ENCODE data around the gene MTHFD1.
"Not testable (repeated sequence)": the region's sequence is repeated elsewhere in the genome, so short reads cannot be mapped to it uniquely, and the experiment has no call there.

Gene MTHFD1

DNA sequence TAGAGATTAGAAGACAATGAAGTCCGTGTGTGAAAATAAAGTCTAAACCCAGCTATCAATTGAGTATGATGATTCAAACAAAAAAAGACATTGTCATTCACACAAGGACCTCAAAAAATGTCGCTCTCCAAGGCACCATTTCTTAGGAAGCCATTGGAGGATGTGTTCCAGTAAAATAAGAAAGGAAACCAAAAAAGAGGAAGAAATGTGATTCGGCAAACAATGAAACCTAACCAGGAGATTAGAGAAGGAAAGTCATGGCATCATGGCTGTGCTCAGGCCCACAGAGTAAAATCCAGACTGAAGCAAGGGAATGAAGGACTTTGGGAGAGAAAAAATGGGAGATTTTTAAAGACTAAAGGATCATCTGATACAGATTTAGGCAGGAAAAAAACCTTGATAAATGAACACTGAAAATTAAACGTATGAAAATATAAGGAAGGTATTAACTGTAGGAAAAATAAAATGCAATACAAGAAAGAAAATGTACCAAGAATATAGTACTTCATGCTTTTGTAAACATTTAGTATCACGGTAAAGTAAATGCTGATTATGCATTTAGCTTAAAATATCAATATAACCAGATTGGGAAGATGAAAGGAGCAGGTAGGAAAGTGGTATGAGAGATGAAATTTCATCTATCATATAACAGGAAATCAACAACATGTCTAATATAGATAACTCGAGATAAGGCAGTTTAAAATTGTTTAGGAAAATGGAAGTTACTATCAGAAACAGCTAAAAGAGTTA is 38.2 kb upstream of the MTHFD1 start:
- Histone ChIP-seq H3K27me3 (ENCODE audit: insufficient read depth, poor library complexity, severe bottlenecking) (no peaks in the 10 kb centered on the region), H3K36me3 (ENCODE audit: low read depth) (no peaks in the 10 kb centered on the region), H3K9me3 (ENCODE audit: severe bottlenecking) (no peaks in the 10 kb centered on the region), H3K4me1 (ENCODE audit: insufficient read depth, poor library complexity, severe bottlenecking) (no peaks in the 10 kb centered on the region), H3K4me3 (ENCODE audit: severe bottlenecking) (no peak overlapping the region), H3K27ac (ENCODE audit: poor library complexity, severe bottlenecking) (no peak overlapping the region)
- TF ChIP-seq, protein P1, sequence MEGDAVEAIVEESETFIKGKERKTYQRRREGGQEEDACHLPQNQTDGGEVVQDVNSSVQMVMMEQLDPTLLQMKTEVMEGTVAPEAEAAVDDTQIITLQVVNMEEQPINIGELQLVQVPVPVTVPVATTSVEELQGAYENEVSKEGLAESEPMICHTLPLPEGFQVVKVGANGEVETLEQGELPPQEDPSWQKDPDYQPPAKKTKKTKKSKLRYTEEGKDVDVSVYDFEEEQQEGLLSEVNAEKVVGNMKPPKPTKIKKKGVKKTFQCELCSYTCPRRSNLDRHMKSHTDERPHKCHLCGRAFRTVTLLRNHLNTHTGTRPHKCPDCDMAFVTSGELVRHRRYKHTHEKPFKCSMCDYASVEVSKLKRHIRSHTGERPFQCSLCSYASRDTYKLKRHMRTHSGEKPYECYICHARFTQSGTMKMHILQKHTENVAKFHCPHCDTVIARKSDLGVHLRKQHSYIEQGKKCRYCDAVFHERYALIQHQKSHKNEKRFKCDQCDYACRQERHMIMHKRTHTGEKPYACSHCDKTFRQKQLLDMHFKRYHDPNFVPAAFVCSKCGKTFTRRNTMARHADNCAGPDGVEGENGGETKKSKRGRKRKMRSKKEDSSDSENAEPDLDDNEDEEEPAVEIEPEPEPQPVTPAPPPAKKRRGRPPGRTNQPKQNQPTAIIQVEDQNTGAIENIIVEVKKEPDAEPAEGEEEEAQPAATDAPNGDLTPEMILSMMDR (IDR thresholded peaks at IDR 0.05; ENCODE audit: poor library complexity, severe bottlenecking): no peak
- ATAC-seq (ENCODE audit: low read depth) (no peak), DNase-seq (ENCODE audit: low spot score) (no peak)

DNA sequence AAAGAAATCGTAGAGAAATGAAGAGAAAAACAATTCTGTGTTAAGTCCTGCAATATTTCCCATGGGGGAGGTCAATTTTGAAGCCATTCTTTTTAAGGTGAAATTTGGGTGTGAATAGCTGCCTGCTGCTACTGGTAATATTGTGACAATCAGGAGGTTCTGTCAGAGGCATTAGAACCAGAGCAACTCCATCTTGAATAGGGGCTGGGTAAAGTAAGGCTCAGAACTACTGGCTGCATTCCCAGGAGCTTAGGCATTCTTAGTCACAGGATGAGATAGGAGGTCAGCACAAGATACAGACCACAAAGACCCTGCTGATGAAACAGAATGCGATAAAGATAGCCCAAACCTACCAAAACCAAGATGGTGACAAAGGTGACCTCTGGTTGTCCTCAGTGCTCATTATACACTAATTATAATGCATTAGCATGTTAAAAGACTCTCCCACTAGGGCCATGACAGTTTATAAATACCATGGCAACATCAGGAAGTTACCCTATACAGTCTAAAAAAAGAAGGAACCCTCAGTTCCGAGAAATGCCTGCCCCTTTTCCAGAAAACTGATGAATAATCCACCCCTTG is 24.8 kb upstream of the MTHFD1 start:
- H3K4me3 ChIP-seq (ENCODE audit: severe bottlenecking): no peak overlapping the region

DNA sequence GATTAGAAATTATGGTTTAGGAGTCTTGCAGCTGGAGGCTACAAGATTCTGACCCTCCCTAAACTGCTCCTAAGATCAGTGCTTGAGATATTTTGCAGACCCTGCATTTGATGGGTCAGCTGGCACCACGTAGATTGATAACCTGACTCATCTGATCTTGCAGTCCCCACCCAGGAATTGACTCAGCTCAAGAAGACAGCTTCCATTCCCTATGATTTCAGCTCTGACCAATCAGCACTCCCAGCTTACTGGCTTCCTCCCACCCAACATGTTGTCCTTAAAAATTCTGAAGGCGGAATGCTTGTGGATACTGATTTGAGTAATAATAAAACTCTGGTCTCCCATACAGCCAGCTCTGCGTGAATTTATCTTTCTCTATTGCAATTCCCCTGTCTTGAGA is 23.2 kb upstream of the MTHFD1 start:
- Histone ChIP-seq H3K27me3 (ENCODE audit: insufficient read depth, poor library complexity, severe bottlenecking) (no peaks in the 10 kb centered on the region), H3K4me3 (ENCODE audit: severe bottlenecking) (no peak overlapping the region), H3K4me1 (ENCODE audit: insufficient read depth, poor library complexity, severe bottlenecking) (no peaks in the 10 kb centered on the region), H3K9me3 (ENCODE audit: severe bottlenecking) (no peaks in the 10 kb centered on the region), H3K27ac (ENCODE audit: poor library complexity, severe bottlenecking) (no peak overlapping the region), H3K36me3 (ENCODE audit: low read depth) (no peaks in the 10 kb centered on the region)
- no peak for DNase-seq (ENCODE audit: low spot score)
- TF ChIP-seq, protein P1 (IDR thresholded peaks at IDR 0.05; ENCODE audit: poor library complexity, severe bottlenecking): no peak
- ATAC-seq (ENCODE audit: low read depth): peak; percentile 60; the same call in 2 of the 3 replicates

More for the DNA sequence above, 24.8 kb upstream of the MTHFD1 start:
- H3K27ac ChIP-seq (ENCODE audit: poor library complexity, severe bottlenecking): no peak overlapping the region
- no peaks in the 10 kb centered on the region for H3K4me1 ChIP-seq (ENCODE audit: insufficient read depth, poor library complexity, severe bottlenecking)
- no peak for DNase-seq (ENCODE audit: low spot score)
- peak; percentile 17; the same call in 1 of the 3 replicates for ATAC-seq (ENCODE audit: low read depth)
- H3K36me3 ChIP-seq (ENCODE audit: low read depth): no peaks in the 10 kb centered on the region
- TF ChIP-seq, protein P1 (IDR thresholded peaks at IDR 0.05; ENCODE audit: poor library complexity, severe bottlenecking): no peak
- H3K27me3 ChIP-seq (ENCODE audit: insufficient read depth, poor library complexity, severe bottlenecking): no peaks in the 10 kb centered on the region
- H3K9me3 ChIP-seq (ENCODE audit: severe bottlenecking): no peaks in the 10 kb centered on the region

DNA sequence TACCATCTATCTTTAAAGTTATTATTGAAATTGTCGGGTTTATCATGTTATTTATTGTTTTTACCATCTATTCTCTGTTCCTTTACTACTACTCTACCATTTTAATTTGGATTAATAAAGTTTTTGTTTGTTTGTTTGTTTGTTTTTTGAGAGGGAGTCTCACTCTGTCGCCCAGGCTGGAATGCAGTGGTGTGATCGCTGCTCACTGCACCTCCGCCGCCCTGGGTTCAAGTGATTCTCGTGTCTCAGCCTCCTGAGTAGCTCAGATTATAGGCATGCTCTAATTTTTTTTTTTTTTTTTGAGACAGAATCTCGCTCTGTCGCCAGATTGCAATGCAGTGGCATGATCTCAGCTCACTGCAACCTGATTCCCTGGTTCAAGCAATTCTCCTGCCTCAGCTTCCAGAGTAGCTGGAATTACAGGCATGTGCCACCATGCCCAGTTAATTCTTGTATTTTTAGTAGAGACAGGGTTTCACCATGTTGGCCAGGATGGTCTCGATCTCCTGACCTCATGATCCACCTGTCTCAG is 22.7 kb upstream of the MTHFD1 start:
- H3K4me1 ChIP-seq (ENCODE audit: insufficient read depth, poor library complexity, severe bottlenecking); DNase-seq (ENCODE audit: low spot score); ATAC-seq (ENCODE audit: low read depth); H3K27ac ChIP-seq (ENCODE audit: poor library complexity, severe bottlenecking); H3K27me3 ChIP-seq (ENCODE audit: insufficient read depth, poor library complexity, severe bottlenecking); H3K4me3 ChIP-seq (ENCODE audit: severe bottlenecking); H3K9me3 ChIP-seq (ENCODE audit: severe bottlenecking); H3K36me3 ChIP-seq (ENCODE audit: low read depth): not testable (repeated sequence)

DNA sequence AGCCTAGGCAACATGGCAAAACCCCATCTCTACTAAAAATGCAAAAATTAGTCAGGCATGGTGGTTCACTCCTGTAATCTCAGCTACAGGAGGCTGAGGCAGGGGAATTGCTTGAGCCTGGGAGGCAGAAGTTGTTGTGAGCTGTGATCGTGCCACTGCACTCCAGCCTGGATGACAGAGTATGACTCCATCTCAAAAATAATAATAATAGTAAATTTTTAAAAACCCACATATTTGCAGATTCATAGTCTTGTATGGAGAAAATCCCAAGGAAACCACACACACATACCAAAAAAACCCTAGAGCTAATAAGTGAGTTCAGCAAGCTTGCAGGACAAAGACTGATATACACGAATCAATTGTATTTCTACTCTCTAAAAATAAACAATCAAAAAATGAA is 19.0 kb upstream of the MTHFD1 start:
- TF ChIP-seq, protein P1 (IDR thresholded peaks at IDR 0.05; ENCODE audit: poor library complexity, severe bottlenecking): no peak

More for the DNA sequence above, 19.0 kb upstream of the MTHFD1 start:
- Histone ChIP-seq H3K4me1 (ENCODE audit: insufficient read depth, poor library complexity, severe bottlenecking) (no peaks in the 10 kb centered on the region), H3K27ac (ENCODE audit: poor library complexity, severe bottlenecking) (no peak overlapping the region), H3K36me3 (ENCODE audit: low read depth) (no peaks in the 10 kb centered on the region), H3K9me3 (ENCODE audit: severe bottlenecking) (no peaks in the 10 kb centered on the region), H3K27me3 (ENCODE audit: insufficient read depth, poor library complexity, severe bottlenecking) (no peaks in the 10 kb centered on the region), H3K4me3 (ENCODE audit: severe bottlenecking) (no peak overlapping the region)
- ATAC-seq (ENCODE audit: low read depth): no peak
- DNase-seq (ENCODE audit: low spot score): no peak
